DOHH2 (cell line): ENCODE results near the gene TRIM59.

Experiments used
- H3F3A ChIP-seq: fragments of 200-600 bp; sonication (generic), shearing (Covaris generic); 2 replicates; pipeline ENCODE4 v1.6.0; 2016; ENCODE audit warnings: antibody characterized with exemption, mild to moderate bottlenecking; ENCODE audit not compliant: control insufficient read depth, insufficient read depth
- H3K27ac ChIP-seq: fragments of 200-600 bp; sonication (generic); 2 replicates; pipeline ENCODE4 v1.5.1; 2014; ENCODE audit warnings: low read depth, mild to moderate bottlenecking, low read length, moderate library complexity
- H3K27me3 ChIP-seq: fragments of 200-600 bp; sonication (generic); 2 replicates; pipeline ENCODE4 v1.6.1; 2014; ENCODE audit warnings: mild to moderate bottlenecking, low read length, mixed read lengths; ENCODE audit not compliant: control insufficient read depth
- H3K36me3 ChIP-seq: fragments of 200-600 bp; sonication (generic); 2 replicates; pipeline ENCODE4 v1.6.1; 2014; ENCODE audit warnings: mild to moderate bottlenecking, low read length, moderate library complexity, mixed read lengths; ENCODE audit not compliant: control insufficient read depth
- H3K4me1 ChIP-seq: fragments of 200-600 bp; sonication (generic); 2 replicates; pipeline ENCODE4 v1.6.1; 2014; ENCODE audit warnings: mild to moderate bottlenecking, low read length, mixed read lengths; ENCODE audit not compliant: control insufficient read depth
- H3K4me2 ChIP-seq: fragments of 200-600 bp; sonication (generic); 2 replicates; pipeline ENCODE4 v1.6.0; 2014; ENCODE audit warnings: mild to moderate bottlenecking, low read length, moderate library complexity
- H3K4me3 ChIP-seq: fragments of 200-600 bp; sonication (generic); 2 replicates; pipeline ENCODE4 v1.5.1; 2014; ENCODE audit warnings: mild to moderate bottlenecking, low read length, mixed read lengths
- H3K79me2 ChIP-seq: fragments of 200-600 bp; sonication (generic); 2 replicates; pipeline ENCODE4 v1.6.1; 2014; ENCODE audit warnings: mild to moderate bottlenecking, low read length, mixed read lengths; ENCODE audit not compliant: control insufficient read depth
- H3K9me2 ChIP-seq: fragments of 200-600 bp; sonication (generic); replicated peaks from 2 replicates; pipeline ENCODE4 v1.6.1; 2014; ENCODE audit warnings: mild to moderate bottlenecking, low read length, mixed read lengths; ENCODE audit not compliant: control insufficient read depth
- H3K9me3 ChIP-seq: fragments of 200-600 bp; sonication (generic); 2 replicates; pipeline ENCODE4 v1.6.1; 2014; ENCODE audit warnings: antibody characterized with exemption, low read length, mixed read lengths; ENCODE audit not compliant: control insufficient read depth, insufficient read depth
- H4K20me1 ChIP-seq: fragments of 200-600 bp; sonication (generic); 2 replicates; pipeline ENCODE4 v1.6.0; 2014; ENCODE audit warnings: low read depth, mild to moderate bottlenecking, antibody characterized with exemption, low read length, moderate library complexity; ENCODE audit not compliant: control insufficient read depth, insufficient read depth
- CTCF ChIP-seq: fragments of 200-600 bp; sonication (generic); IDR thresholded peaks from one replicate; pipeline ENCODE4 v1.5.1; 2014; ENCODE audit warnings: antibody characterized with exemption, mild to moderate bottlenecking, low read depth, low read length; ENCODE audit not compliant: poor library complexity, severe bottlenecking
- EZH2phosphoT487 ChIP-seq: fragments of 200-600 bp; sonication (generic); IDR thresholded peaks from 2 replicates; pipeline ENCODE4 v1.6.1; 2017; ENCODE audit warnings: borderline replicate concordance, mild to moderate bottlenecking, antibody characterized with exemption, low read length, moderate library complexity, mixed read lengths

TRIM59 gene

DNA sequence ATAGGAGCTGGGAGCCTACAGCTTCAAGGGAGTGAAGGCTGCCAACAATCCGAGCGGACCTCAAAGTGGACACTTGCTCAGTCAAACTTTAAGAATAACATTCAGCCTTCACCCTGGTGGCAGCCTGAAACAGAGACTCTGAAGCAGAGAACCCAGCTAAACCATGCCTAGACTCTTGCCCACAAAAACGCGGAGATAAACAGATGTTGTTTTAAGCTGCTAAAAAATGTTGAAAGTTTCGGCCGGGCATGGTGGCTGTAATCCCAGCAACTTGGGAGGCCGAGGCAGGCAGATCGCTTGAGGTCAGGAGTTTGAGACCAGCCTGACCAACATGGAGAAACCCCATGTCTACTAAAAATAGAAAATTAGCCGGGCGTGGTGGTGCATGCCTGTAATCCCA is 29.8 kb upstream of the TRIM59 start:
- Histone ChIP-seq H3K4me2 (no peak overlapping the region), H3K36me3 (no peaks in the 10 kb centered on the region), H3K9me2 (no peaks in the 10 kb centered on the region), H3F3A (no peaks in the 10 kb centered on the region), H3K4me1 (peaks cover 3% of the 10 kb centered on the region; the same call in 1 of the 2 replicates), H3K79me2 (no peaks in the 10 kb centered on the region), H3K4me3 (no peak overlapping the region), H4K20me1 (no peaks in the 10 kb centered on the region), H3K27me3 (no peaks in the 10 kb centered on the region), H3K27ac (no peak overlapping the region), H3K9me3 (no peaks in the 10 kb centered on the region)
- no peak for TF ChIP-seq CTCF
- TF ChIP-seq EZH2phosphoT487: no peak

DNA sequence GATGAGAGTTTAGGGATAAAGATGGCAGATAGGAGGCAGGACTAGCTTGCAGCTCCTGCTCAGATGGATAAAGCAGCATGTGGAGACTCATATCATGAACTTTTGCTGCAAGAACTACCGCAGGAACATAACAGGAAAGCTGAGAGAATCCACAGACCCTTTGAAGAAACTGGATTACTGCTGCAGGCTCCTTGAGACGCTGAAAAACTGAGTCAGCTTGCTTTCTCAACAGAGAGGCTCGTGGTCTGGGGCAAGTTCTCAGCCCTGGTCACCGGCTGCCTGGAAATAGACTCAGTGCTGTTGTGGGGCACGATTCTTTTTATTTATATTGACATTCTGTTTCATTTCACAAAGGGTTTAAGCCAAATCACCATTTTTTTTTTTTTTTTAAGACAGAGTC is 28.8 kb upstream of the TRIM59 start:
- Histone ChIP-seq H3K9me3 (no peaks in the 10 kb centered on the region), H3K9me2 (no peaks in the 10 kb centered on the region), H3K4me1 (peaks cover 3% of the 10 kb centered on the region; the same call in 1 of the 2 replicates), H3K27me3 (no peaks in the 10 kb centered on the region), H3K79me2 (no peaks in the 10 kb centered on the region), H3K27ac (no peak overlapping the region), H3F3A (no peaks in the 10 kb centered on the region), H3K36me3 (no peaks in the 10 kb centered on the region), H3K4me3 (no peak overlapping the region), H4K20me1 (no peaks in the 10 kb centered on the region), H3K4me2 (no peak overlapping the region)
- no peak for TF ChIP-seq EZH2phosphoT487
- no peak for TF ChIP-seq CTCF

GRCh38 chr3:160477750-160478149 is 28.2 kb upstream of the TRIM59 start:
- no peaks in the 10 kb centered on the region for H3K9me3 ChIP-seq
- no peak overlapping the region for H3K27ac ChIP-seq
- H4K20me1 ChIP-seq: no peaks in the 10 kb centered on the region
- TF ChIP-seq EZH2phosphoT487 (no peak), CTCF (no peak)
- H3K4me2 ChIP-seq: no peak overlapping the region
- no peaks in the 10 kb centered on the region for H3K36me3 ChIP-seq
- H3K9me2 ChIP-seq: no peaks in the 10 kb centered on the region
- no peak overlapping the region for H3K4me3 ChIP-seq
- no peaks in the 10 kb centered on the region for H3K79me2 ChIP-seq
- H3K4me1 ChIP-seq: peaks cover 3% of the 10 kb centered on the region; the same call in 1 of the 2 replicates
- no peaks in the 10 kb centered on the region for H3K27me3 ChIP-seq
- no peaks in the 10 kb centered on the region for H3F3A ChIP-seq
